Spleen (tissue), 11 donors: ENCODE data around the gene MRPS18A. TPM values are rescaled to one million over a fixed set of nuclear protein-coding genes. Genes with fewer than 3 reads are reported as not detected.
"Not testable (repeated sequence)": the region's sequence is repeated elsewhere in the genome, so short reads cannot be mapped to it uniquely, and the experiment has no call there.

ENCODE experiments used
- DNase-seq: peaks from one replicate; pipeline ENCODE4 v3.0.0-alpha.2; 2020
- H3K27ac ChIP-seq, 8 donors: fragments of 200-600 bp; sonication (generic) in 7 of 8; 1 replicate in 4 of 8; 2 replicates in 4 of 8; pipeline versions ENCODE4 v1.5.0 to v1.8.0; 2016 to 2021; ENCODE audit warnings: inconsistent platforms in 4 of 8, mild to moderate bottlenecking in 4 of 8, moderate library complexity in 1 of 8
- H3K27me3 ChIP-seq, 7 donors: fragments of 200-600 bp; sonication (generic) in 6 of 7; replicated peaks in 1 of 7; 1 replicate in 4 of 7; 2 replicates in 3 of 7; pipeline versions ENCODE4 v1.5.0 to v1.8.0; 2016 to 2021; ENCODE audit warnings: inconsistent platforms in 3 of 7, mild to moderate bottlenecking in 1 of 7
- H3K36me3 ChIP-seq, 6 donors: fragments of 200-600 bp; sonication (generic) in 5 of 6; 1 replicate in 4 of 6; 2 replicates in 2 of 6; pipeline versions ENCODE4 v1.5.0 to v1.8.0; 2016 to 2021; ENCODE audit warnings: inconsistent platforms in 2 of 6
- H3K4me1 ChIP-seq, 6 donors: fragments of 200-600 bp; sonication (generic) in 5 of 6; 1 replicate in 3 of 6; 2 replicates in 3 of 6; pipeline versions ENCODE4 v1.5.0 to v1.8.0; 2016 to 2021; ENCODE audit warnings: inconsistent platforms in 3 of 6
- H3K4me3 ChIP-seq, 8 donors: fragments of 200-600 bp; sonication (generic) in 7 of 8; 1 replicate in 4 of 8; 2 replicates in 4 of 8; pipeline versions ENCODE4 v1.5.0 to v1.8.0; 2016 to 2021; ENCODE audit warnings: inconsistent platforms in 4 of 8, mild to moderate bottlenecking in 4 of 8, moderate library complexity in 2 of 8
- H3K9me3 ChIP-seq, 8 donors: fragments of 200-600 bp; sonication (generic) in 7 of 8; 1 replicate in 4 of 8; 2 replicates in 4 of 8; pipeline versions ENCODE4 v1.5.0 to v1.8.0; 2016 to 2021; ENCODE audit warnings: inconsistent platforms in 4 of 8
- CTCF ChIP-seq, 11 experiments: fragments of 200-600 bp in 7 of 11; fragments of 450-650 bp in 4 of 11; sonication (generic) in 4 of 11; IDR thresholded peaks in 8 of 11; conservative IDR thresholded peaks in 3 of 11; 1 replicate in 7 of 11; 2 replicates in 4 of 11; pipeline versions ENCODE4 v1.4.0 to v1.8.0; 2016 to 2021; ENCODE audit warnings: antibody characterized with exemption in 11 of 11, inconsistent platforms in 4 of 11, mild to moderate bottlenecking in 1 of 11
- POLR2A ChIP-seq, 3 donors: fragments of 450-650 bp; IDR thresholded peaks; one replicate each; pipeline ENCODE4 v1.5.1; 2017; ENCODE audit warnings: antibody characterized with exemption in 3 of 3, mild to moderate bottlenecking in 1 of 3
- POLR2AphosphoS5 ChIP-seq, 3 donors: sonication (generic); formaldehyde crosslinking; IDR thresholded peaks; one replicate each; pipeline ENCODE4 v1.5.1; 2017; ENCODE audit warnings: antibody characterized with exemption in 3 of 3
- WGBS, 5 donors: extraction: QIAGEN DNeasy Blood & Tissue Kit in 3 of 5; methylation state at CpG; one replicate each; pipeline versions ENCODE4 v1.1.5 to v1.1.7; 2013 to 2018; 5-methylcytosine and 5-hydroxymethylcytosine counted together
- intact Hi-C: fragments of 100-400 bp; cut with DNase I; formaldehyde crosslinking; loops from one replicate; pipeline ENCODE4 v1.15.0; 2023; ENCODE audit warnings: low total_unique reads
- polyA plus RNA-seq, 3 donors: library from polyadenylated mRNA; stranded (reverse); fragments of 200-250 nt; gene quantifications; one replicate each; pipeline ENCODE4 v1.2.1, GENCODE V29; 2013
- total RNA-seq, 7 donors: library from RNA; depleted of rRNA in 3 of 7; stranded (reverse); fragments of >200 nt in 3 of 7; fragmentation: NEBNext Ultra II Directional in 4 of 7; extraction: Animal tissue kit (Norgen Biotek cat#: 25700) in 4 of 7; gene quantifications; one replicate each; pipeline versions ENCODE4 v1.1.0 to v1.2.1, GENCODE V29; 2016 to 2021
- donor health status: healthy with polysubstance abuse.
- donor health status: DM: no; HTN: no; CAD: no; lungs with moderate emphysema.
- donor health status: DM: no; HTN: no; CAD: no.
- donor health status: Bipolar disorder and iron deficiency.
- donor health status: healthy.
- donor health status: DM: no; HTN: no; CAD: no.
- donor health status: DM: yes; HTN: yes; CAD: no.

MRPS18A gene
- total and polyA plus RNA-seq, 10 donors: 28.0 to 48.6 (median 31.5) TPM

GRCh38 chr6:43666196-43666920 lies 21.2 kb downstream of the MRPS18A start:
- Histone ChIP-seq H3K36me3 (peaks cover 0 to 25% (median 10%) of the 10 kb centered on the region in 6 donors), H3K9me3 (peaks cover 0 to under 1% (median 0%) of the 10 kb centered on the region in 8 donors), H3K4me3 (no peak overlapping the region), H3K27me3 (peaks cover 0 to 5% (median 0%) of the 10 kb centered on the region in 7 donors), H3K27ac (no peak overlapping the region), H3K4me1 (peaks cover 11 to 45% (median 23%) of the 10 kb centered on the region in 6 donors)
- intact Hi-C loops: loop anchor here (5.0 to 10.0 kb wide), 2 partner anchors 88 to 411 kb away; no protein-coding TSS in a partner anchor
- DNase-seq: no peak
- WGBS, 5 donors: 56 to 79% (median 76%) methylated on average over 8 to 13 of the region's 13 CpGs
- TF ChIP-seq POLR2A (IDR thresholded peaks at IDR 0.05) (no peak), POLR2AphosphoS5 (IDR thresholded peaks at IDR 0.05) (no peak)

GRCh38 chr6:43665376-43665775 lies 22.2 kb downstream of the MRPS18A start:
- intact Hi-C loops: loop anchor here (5.0 to 10.0 kb wide), 2 partner anchors 89 to 412 kb away; no protein-coding TSS in a partner anchor
- TF ChIP-seq POLR2AphosphoS5 (IDR thresholded peaks at IDR 0.05): no peak
- TF ChIP-seq POLR2A (IDR thresholded peaks at IDR 0.05): no peak
- no peak for TF ChIP-seq CTCF (IDR thresholded peaks at IDR 0.05 in 8 of 11, conservative IDR thresholded peaks at IDR 0.05 in 3 of 11)
- WGBS, 5 donors: 86 to 100% (median 93%) methylated on average over 1 of the region's 1 CpG

GRCh38 chr6:43662948-43663347 lies 24.6 kb downstream of the MRPS18A start:
- not testable (repeated sequence) for H3K27me3 ChIP-seq, H3K27ac ChIP-seq, H3K9me3 ChIP-seq, DNase-seq, H3K36me3 ChIP-seq, H3K4me3 ChIP-seq
- peaks cover 6 to 13% (median 12%) of the 10 kb centered on the region in 6 donors for H3K4me1 ChIP-seq
- intact Hi-C loops: loop anchor here (10.0 kb wide), 1 partner anchor 92 kb away; no protein-coding TSS in a partner anchor
- WGBS, 5 donors: 84 to 91% (median 87%) methylated on average over 5 of the region's 5 CpGs

More at GRCh38 chr6:43665376-43665775, 22.2 kb downstream of the MRPS18A start:
- Histone ChIP-seq H3K36me3 (peaks cover 0 to 15% (median 2%) of the 10 kb centered on the region in 6 donors), H3K27me3 (peaks cover 0 to 5% (median 0%) of the 10 kb centered on the region in 7 donors), H3K27ac (no peak overlapping the region), H3K4me3 (no peak overlapping the region), H3K4me1 (peaks cover 11 to 37% (median 23%) of the 10 kb centered on the region in 6 donors), H3K9me3 (peaks cover 0 to 9% (median 0%) of the 10 kb centered on the region in 8 donors)
- no peak for DNase-seq

GRCh38 chr6:43658161-43658560 lies 29.4 kb downstream of the MRPS18A start:
- Histone ChIP-seq H3K27ac (no peak overlapping the region), H3K27me3 (peaks cover 0 to 3% (median 0%) of the 10 kb centered on the region in 7 donors), H3K4me3 (no peak overlapping the region), H3K4me1 (no peaks in the 10 kb centered on the region), H3K9me3 (peaks cover 0 to 9% (median 0%) of the 10 kb centered on the region in 8 donors), H3K36me3 (no peaks in the 10 kb centered on the region)
- WGBS, 5 donors: 84 to 96% (median 89%) methylated on average over 9 of the region's 9 CpGs
- intact Hi-C loops: no loop called here
- no peak for DNase-seq
- TF ChIP-seq POLR2A (IDR thresholded peaks at IDR 0.05) (no peak), POLR2AphosphoS5 (IDR thresholded peaks at IDR 0.05) (no peak), CTCF (IDR thresholded peaks at IDR 0.05 in 8 of 11, conservative IDR thresholded peaks at IDR 0.05 in 3 of 11) (no peak)

DNA sequence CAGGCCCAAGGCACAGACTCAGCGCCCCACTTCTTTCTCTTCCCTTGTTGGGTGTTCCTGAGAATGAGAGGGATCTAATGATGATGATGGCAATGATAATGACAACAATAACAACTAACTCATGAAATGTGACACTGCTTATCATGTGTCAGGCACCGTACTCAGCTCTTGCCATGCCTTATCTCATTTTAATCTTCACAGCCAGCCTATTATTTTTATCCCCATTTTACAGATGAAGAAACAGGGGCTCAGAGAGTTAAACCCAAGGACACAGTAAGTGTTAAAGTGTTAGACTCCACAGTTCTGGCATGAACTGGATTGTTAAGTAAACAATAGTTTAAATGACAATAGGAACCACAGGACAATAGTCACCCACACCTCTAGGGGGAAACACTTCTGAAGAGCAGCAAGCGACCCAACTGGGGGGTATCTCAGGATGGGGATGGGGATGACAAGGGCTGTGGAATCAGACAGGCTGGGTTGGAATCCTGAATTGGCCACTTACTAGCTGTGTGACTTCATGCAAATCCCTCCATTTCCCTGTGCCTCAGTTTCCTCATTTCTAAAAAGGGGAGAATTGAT lies 30.3 kb downstream of the MRPS18A start:
- Histone ChIP-seq H3K27me3 (peaks cover 0 to 3% (median 0%) of the 10 kb centered on the region in 7 donors), H3K4me3 (no peak overlapping the region), H3K4me1 (no peaks in the 10 kb centered on the region), H3K27ac (no peak overlapping the region), H3K36me3 (no peaks in the 10 kb centered on the region), H3K9me3 (peaks cover 0 to 9% (median 0%) of the 10 kb centered on the region in 8 donors)
- no peak for DNase-seq
- TF ChIP-seq POLR2AphosphoS5 (IDR thresholded peaks at IDR 0.05): no peak
- intact Hi-C loops: no loop called here
- WGBS, 5 donors: 80 to 97% (median 88%) methylated on average over 3 of the region's 3 CpGs

DNA sequence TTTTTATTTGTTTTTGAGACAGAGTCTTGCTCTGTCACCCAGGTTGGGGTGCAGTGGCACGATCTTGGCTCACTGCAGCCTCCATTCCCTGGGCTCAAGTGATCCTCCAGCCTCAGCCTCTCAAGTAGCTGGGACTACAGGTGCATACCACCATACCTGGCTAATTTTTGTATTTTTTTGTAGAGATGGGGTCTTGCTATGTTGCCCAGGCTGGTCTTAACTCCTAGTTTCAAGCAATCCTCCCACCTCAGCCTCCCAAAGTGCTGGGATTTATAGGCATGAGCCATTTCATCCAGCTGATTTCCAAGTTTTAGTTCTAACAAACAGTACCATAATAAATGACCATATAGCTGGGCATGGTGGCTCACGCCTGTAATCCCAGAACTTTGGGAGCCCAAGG lies 34.8 kb downstream of the MRPS18A start:
- H3K9me3 ChIP-seq, H3K27ac ChIP-seq, H3K27me3 ChIP-seq, H3K4me1 ChIP-seq, DNase-seq, intact Hi-C loops, H3K4me3 ChIP-seq, H3K36me3 ChIP-seq: not testable (repeated sequence)
- 88 to 100% (median 93%) methylated on average over 2 of the region's 2 CpGs for WGBS, 5 donors
